A549 (cell line): Measurements from ENCODE around the gene IFT25.

ENCODE experiments used
- CEBPB ChIP-seq, 2 experiments: fragments of >200 bp in 1 of 2; sonication (Bioruptor Twin) in 1 of 2; formaldehyde crosslinking in 1 of 2; IDR thresholded peaks; 2 replicates each; pipeline ENCODE4 v1.6.1; 2012 to 2016
- CTCF ChIP-seq: fragments of >200 bp; sonication (Bioruptor Twin); formaldehyde crosslinking; IDR thresholded peaks from 3 replicates; pipeline ENCODE4 v1.5.1; 2016
- EHMT2 ChIP-seq: fragments of 200-600 bp; sonication (generic); IDR thresholded peaks from 2 replicates; pipeline ENCODE4 v1.6.1; 2016; ENCODE audit warnings: antibody characterized with exemption, low read depth, mild to moderate bottlenecking, moderate library complexity
- FOSB ChIP-seq: fragments of 250-450 bp; sonication (Bioruptor Pico); IDR thresholded peaks from 2 replicates; pipeline ENCODE4 v1.5.0; 2020; ENCODE audit warnings: mild to moderate bottlenecking, moderate library complexity
- POLR2A ChIP-seq: IDR thresholded peaks from 2 replicates; pipeline ENCODE4 v1.6.1; 2012; ENCODE audit warnings: mild to moderate bottlenecking, low read length
- SMC3 ChIP-seq: fragments of >200 bp; sonication (Bioruptor Twin); formaldehyde crosslinking; IDR thresholded peaks from 3 replicates; pipeline ENCODE4 v1.6.1; 2018; ENCODE audit warnings: inconsistent platforms
- ZFP36 ChIP-seq: fragments of 450-650 bp; IDR thresholded peaks from 2 replicates; pipeline ENCODE4 v1.6.1; 2014; ENCODE audit warnings: borderline replicate concordance; ENCODE audit not compliant: partially characterized antibody
- TF ChIP-seq, protein P1 (sequence below): fragments of 200-600 bp; sonication (generic); IDR thresholded peaks from 2 replicates; pipeline ENCODE4 v1.6.1; 2016; ENCODE audit warnings: antibody characterized with exemption, mild to moderate bottlenecking, moderate library complexity
- TF ChIP-seq, protein P2 (sequence below): fragments of >200 bp; sonication (Bioruptor Twin); formaldehyde crosslinking; IDR thresholded peaks from 2 replicates; pipeline ENCODE4 v1.6.1; 2016

DNA sequence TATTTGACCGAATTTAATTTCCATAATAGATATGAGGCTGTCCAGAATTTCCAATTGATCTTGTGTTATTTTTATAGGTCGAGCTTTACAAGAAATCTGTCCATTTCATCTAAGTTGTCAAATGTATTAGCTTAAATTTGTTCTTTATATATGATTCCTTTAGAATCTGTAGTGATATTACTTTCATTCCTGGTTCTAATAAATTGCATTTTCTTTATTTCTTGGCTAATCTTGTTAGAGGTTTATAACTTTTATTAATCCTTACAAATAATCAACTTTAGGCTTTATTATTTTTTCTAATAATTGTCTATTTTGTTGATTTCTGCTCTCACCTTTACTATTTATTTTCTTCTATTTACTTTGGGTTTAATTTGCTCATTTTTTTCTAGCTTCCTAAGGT, 14.0 kb downstream of the IFT25 start:
- TF ChIP-seq CEBPB (IDR thresholded peaks at IDR 0.05) (no peak), CTCF (no peak), POLR2A (no peak), FOSB (CRISPR knock-in tag) (no peak), ZFP36 (no peak), SMC3 (no peak), EHMT2 (no peak)
- TF ChIP-seq, protein P1, sequence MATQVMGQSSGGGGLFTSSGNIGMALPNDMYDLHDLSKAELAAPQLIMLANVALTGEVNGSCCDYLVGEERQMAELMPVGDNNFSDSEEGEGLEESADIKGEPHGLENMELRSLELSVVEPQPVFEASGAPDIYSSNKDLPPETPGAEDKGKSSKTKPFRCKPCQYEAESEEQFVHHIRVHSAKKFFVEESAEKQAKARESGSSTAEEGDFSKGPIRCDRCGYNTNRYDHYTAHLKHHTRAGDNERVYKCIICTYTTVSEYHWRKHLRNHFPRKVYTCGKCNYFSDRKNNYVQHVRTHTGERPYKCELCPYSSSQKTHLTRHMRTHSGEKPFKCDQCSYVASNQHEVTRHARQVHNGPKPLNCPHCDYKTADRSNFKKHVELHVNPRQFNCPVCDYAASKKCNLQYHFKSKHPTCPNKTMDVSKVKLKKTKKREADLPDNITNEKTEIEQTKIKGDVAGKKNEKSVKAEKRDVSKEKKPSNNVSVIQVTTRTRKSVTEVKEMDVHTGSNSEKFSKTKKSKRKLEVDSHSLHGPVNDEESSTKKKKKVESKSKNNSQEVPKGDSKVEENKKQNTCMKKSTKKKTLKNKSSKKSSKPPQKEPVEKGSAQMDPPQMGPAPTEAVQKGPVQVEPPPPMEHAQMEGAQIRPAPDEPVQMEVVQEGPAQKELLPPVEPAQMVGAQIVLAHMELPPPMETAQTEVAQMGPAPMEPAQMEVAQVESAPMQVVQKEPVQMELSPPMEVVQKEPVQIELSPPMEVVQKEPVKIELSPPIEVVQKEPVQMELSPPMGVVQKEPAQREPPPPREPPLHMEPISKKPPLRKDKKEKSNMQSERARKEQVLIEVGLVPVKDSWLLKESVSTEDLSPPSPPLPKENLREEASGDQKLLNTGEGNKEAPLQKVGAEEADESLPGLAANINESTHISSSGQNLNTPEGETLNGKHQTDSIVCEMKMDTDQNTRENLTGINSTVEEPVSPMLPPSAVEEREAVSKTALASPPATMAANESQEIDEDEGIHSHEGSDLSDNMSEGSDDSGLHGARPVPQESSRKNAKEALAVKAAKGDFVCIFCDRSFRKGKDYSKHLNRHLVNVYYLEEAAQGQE: no peak
- TF ChIP-seq, protein P2, sequence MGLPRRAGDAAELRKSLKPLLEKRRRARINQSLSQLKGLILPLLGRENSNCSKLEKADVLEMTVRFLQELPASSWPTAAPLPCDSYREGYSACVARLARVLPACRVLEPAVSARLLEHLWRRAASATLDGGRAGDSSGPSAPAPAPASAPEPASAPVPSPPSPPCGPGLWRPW: no peak
